ENCODE measurements around the gene ZNF710.
"Not testable (repeated sequence)": the region's sequence is repeated elsewhere in the genome, so short reads cannot be mapped to it uniquely, and the experiment has no call there.

The ZNF710 gene, protein sequence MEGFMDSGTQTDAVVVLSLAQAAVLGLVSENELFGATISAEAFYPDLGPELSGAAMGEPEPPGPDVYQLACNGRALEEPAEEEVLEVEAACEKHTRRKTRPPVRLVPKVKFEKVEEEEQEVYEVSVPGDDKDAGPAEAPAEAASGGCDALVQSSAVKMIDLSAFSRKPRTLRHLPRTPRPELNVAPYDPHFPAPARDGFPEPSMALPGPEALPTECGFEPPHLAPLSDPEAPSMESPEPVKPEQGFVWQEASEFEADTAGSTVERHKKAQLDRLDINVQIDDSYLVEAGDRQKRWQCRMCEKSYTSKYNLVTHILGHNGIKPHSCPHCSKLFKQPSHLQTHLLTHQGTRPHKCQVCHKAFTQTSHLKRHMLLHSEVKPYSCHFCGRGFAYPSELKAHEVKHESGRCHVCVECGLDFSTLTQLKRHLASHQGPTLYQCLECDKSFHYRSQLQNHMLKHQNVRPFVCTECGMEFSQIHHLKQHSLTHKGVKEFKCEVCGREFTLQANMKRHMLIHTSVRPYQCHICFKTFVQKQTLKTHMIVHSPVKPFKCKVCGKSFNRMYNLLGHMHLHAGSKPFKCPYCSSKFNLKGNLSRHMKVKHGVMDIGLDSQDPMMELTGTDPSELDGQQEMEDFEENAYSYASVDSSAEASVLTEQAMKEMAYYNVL

DNA sequence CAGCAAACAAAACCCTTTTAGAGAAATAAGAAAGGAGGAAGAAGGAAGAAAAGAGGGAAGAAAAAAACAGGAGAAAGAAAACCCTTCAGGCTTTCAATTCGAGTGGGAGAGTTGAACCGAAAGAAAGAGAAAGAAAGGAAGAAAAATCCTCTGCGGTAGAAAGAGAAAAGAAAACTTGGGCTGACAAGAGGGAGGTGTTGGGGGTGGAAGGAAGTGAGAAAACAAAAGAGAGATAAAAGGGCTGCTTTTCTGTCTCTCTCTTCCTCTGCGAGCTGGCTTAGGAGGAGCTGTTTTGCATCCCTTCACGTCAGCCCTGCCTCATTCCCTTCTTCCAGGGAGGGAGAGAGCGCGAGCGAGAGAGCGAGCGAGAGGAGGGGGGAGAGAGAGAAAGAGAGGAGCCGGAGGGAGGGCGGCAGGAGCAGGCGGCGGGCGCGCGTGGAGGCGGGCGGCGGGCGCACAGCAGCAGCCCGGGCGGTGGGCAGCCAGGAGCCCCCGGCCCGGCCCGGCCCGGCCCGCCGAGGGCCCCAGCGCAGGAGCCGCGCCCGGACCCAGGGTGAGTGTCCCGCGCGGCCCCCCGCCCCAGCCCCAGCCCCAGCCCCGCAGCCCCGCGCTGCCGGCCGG is at the start of gene ZNF710:
ZNF710 (plus strand) TSS at position 263 of the 621 bp plus-strand sequence. CDS start 65,814 bp downstream, outside the sequence.
- peak; percentile 39 for DNase-seq (ENCODE audit: low read depth)

DNA sequence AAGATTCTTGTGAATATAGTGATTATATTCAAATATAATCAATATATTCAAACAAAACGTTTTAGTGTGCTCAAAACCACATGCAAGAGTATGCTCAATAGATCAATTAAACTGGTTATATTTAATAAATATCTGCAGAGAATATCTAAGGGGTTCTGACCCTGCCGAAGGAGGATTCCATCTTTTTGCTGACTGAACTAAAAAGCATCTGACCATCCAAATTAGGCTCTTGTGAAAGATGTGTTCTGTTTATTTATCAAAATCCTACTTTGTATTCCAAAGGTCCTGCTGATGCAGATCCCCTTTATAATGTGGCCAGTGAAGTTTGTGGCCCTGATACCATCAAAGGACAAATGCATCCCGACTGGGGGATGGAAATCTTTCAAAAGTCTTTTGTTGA is 46.6 kb upstream of the ZNF710 start:
- no peak for DNase-seq (ENCODE audit: low read depth)

DNA sequence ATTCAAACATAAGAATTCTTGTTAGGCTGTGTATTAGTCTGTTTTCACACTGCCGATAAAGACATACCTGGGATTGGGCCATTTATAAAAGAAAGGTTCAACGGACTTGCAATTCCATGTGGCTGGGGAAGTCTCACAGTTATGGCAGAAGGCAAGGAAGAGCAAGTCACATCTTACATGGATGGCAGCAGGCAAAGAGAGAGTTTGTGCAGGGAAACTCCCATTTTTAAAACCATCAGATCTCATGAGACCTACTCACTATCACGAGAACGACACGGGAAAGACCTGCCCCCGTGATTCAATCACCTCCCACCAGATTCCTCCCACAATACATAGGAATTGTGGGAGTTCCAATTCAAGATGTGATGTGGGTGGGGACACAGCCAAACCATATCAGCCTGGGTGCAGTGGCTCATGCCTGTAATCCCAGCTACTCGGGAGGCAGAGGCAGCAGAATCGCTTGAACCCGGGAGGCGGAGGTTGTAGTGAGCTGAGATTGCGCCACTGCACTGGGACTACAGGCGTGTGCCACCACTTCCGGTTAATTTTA is 45.6 kb upstream of the ZNF710 start:
- not testable (repeated sequence) for DNase-seq (ENCODE audit: low read depth)

DNA sequence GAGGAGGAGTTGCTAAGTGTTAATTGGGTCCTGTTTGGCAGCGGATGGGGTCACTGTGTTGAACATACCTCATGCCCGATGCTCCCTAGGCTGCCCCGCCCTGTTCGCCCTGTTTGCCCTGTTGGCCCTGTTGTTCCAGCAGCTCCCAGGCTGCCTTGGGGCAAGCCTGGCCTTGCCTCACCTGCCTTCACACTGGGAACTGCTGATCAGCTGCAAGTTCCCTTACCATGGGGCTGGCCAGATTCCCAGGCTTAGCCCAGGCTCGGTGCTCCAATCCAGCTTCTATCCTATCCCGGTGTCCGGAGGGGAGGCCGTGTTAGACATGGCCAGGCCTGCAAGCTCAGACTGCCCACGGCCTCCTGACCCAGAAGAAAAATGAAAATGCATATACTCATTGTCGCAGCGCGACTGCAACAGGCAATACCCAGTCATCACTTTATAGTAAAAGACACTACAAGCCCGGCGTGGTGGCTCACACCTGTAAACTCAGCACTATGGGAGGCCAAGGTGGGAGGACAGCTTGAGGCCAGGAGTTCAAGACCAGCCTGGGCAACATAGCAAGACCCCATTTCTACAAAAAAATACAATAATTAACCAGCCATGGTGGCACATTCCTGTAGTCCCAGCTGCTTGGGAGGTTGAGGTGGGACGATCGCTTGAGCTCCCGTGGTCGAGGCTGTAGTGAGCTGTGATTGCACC is 42.9 kb upstream of the ZNF710 start:
- no peak for DNase-seq (ENCODE audit: low read depth)

GRCh38 chr15:89963301-89964231 is 37.6 kb upstream of the ZNF710 start:
- DNase-seq (ENCODE audit: low read depth) = no peak

DNA sequence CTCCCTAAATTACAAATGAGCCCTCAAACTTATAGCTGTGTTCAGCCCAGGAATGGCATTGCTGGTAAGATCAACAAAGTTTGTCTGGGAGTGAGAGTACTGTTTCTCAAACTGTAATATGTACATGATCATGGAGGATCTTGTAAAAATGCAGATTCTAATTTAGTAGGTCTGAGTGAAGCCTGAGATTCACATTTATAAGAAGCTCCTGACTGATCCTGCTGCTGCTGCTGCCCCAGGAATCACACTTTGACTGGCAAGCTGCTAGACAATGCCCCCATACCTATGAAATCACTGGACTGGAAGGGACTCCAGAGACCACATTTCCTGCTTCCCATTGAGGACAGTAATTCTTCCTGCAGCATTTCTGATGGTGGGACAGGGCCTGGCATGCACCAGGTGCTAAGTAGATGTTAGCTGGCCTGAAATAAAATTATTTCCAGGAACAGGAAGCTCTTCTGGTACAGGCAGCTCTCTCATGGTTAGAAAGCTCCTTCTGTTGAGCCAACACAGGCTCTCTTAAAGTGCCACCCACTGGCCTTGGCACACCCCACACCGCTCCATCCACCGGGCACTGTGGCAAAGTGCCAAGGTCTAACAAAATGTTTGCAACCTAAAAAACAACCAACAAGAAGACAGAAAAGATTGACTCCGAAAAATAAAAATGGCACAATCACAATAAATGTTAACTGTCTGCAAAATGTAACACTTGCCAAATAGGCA is 36.7 kb upstream of the ZNF710 start:
- DNase-seq (ENCODE audit: low read depth) = no peak

- no peak for DNase-seq (ENCODE audit: low read depth)
Observed at GRCh38 chr15:89967881-89968280, 33.2 kb upstream of the ZNF710 start.

DNA sequence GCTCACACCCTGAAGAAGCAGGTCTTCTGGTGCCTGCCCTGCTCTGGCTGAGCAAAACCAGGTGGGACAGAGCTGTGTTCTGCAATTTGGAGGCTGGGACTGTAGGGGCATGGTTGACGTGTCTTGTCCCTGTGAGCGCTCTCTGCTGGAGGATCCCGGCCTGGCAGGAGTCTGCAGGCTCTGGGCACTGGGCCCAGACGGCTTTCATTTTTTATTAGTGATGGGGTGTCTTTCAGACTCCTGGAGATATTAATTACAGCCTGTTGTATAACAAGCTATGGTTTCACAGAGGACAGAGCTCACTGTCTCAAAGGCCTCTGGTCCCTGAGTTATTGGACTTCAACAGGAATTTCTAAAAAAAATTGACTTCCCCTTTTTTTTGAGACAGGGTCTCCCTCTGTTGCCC is 29.5 kb upstream of the ZNF710 start:
- peak; percentile 20 for DNase-seq (ENCODE audit: low read depth)

- no peak for DNase-seq (ENCODE audit: low read depth)
Observed at GRCh38 chr15:89972085-89972484, 29.0 kb upstream of the ZNF710 start.

- no peak for DNase-seq (ENCODE audit: low read depth)
Observed at GRCh38 chr15:89975482-89976245, 25.5 kb upstream of the ZNF710 start.

- DNase-seq (ENCODE audit: low read depth) = no peak
Observed at GRCh38 chr15:89976246-89976600, 24.9 kb upstream of the ZNF710 start.

- DNase-seq (ENCODE audit: low read depth) = not testable (repeated sequence)
Observed at GRCh38 chr15:89977836-89978235, 23.3 kb upstream of the ZNF710 start.

GRCh38 chr15:89978914-89979313 is 22.2 kb upstream of the ZNF710 start:
- DNase-seq (ENCODE audit: low read depth) = no peak

GRCh38 chr15:89980896-89981295 is 20.2 kb upstream of the ZNF710 start:
- no peak for DNase-seq (ENCODE audit: low read depth)

GRCh38 chr15:89982315-89983055 is 18.6 kb upstream of the ZNF710 start:
- DNase-seq (ENCODE audit: low read depth) = no peak

DNA sequence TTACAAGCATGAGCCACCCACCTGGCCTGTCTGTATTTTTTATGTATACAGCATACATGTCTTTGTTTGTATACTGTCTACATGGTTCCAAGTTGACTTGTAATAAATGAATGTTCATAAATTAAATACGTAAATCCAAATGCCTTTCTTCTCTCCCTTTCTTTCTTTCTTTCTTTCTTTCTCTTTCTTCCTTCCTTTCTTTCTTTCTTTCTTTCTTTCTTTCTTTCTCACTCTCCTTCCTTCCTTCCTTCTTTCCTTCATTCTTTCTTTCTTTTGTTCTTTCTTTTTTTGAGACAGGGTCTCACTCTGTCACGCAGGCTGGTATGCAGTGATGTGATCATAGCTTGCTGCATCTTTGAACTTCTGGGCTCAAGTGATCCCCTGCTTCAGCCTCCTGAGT is 17.1 kb upstream of the ZNF710 start:
- DNase-seq (ENCODE audit: low read depth) = no peak

GRCh38 chr15:89984421-89985010 is 16.6 kb upstream of the ZNF710 start:
- DNase-seq (ENCODE audit: low read depth) = no peak

GRCh38 chr15:89985111-89985510 is 16.0 kb upstream of the ZNF710 start:
- no peak for DNase-seq (ENCODE audit: low read depth)

GRCh38 chr15:89991312-89991711 is 9.8 kb upstream of the ZNF710 start:
- DNase-seq (ENCODE audit: low read depth) = no peak
